Ectodermal cell (in vitro differentiated cells): ENCODE results near the gene C3orf70.

ENCODE experiments used
- H3K27ac ChIP-seq: 2 replicates; pipeline ENCODE4 v1.7.0; 2013; ENCODE audit warnings: mild to moderate bottlenecking, low read depth, low read length; ENCODE audit not compliant: insufficient read depth, poor library complexity, severe bottlenecking
- H3K27me3 ChIP-seq: 2 replicates; pipeline ENCODE4 v1.7.0; 2013; ENCODE audit warnings: mild to moderate bottlenecking, low read length; ENCODE audit not compliant: insufficient read depth, control insufficient read depth, poor library complexity, severe bottlenecking
- H3K36me3 ChIP-seq: one replicate; pipeline ENCODE4 v1.7.0; 2013; ENCODE audit warnings: low read length; ENCODE audit not compliant: control insufficient read depth, insufficient read depth
- H3K4me1 ChIP-seq: one replicate; pipeline ENCODE4 v1.7.0; 2013; ENCODE audit warnings: low read length; ENCODE audit not compliant: control insufficient read depth, insufficient read depth
- H3K4me3 ChIP-seq: 2 replicates; pipeline ENCODE4 v1.7.0; 2013; ENCODE audit warnings: low read depth, low read length, control low read depth; ENCODE audit not compliant: insufficient read depth
- H3K9me3 ChIP-seq: 2 replicates; pipeline ENCODE4 v1.7.0; 2013; ENCODE audit warnings: mild to moderate bottlenecking, low read length, moderate library complexity; ENCODE audit not compliant: control insufficient read depth
- WGBS, 2 experiments: methylation state at CpG; one replicate each; pipeline ENCODE4 v1.1.7; 2013; ENCODE audit warnings: missing lambda C conversion rate in 2 of 2; 5-methylcytosine and 5-hydroxymethylcytosine counted together

The C3orf70 gene

GRCh38 chr3:185151101-185151963, 1.5 kb downstream of the C3orf70 start:
- Histone ChIP-seq H3K27me3 (peaks cover 44% of the 10 kb centered on the region), H3K4me1 (no peaks in the 10 kb centered on the region), H3K36me3 (no peaks in the 10 kb centered on the region), H3K4me3 (peak overlapping the region; percentile 57), H3K27ac (no peak overlapping the region), H3K9me3 (no peaks in the 10 kb centered on the region)
- 71 to 78% methylated on average over 5 to 7 of the region's 8 CpGs for WGBS, 2 experiments

GRCh38 chr3:185150561-185150960, 2.3 kb downstream of the C3orf70 start:
- 93 to 94% methylated on average over 1 of the region's 1 CpG for WGBS, 2 experiments
- Histone ChIP-seq H3K27me3 (peaks cover 44% of the 10 kb centered on the region), H3K4me3 (no peak overlapping the region)

GRCh38 chr3:185149591-185149990, 3.3 kb downstream of the C3orf70 start:
- Histone ChIP-seq H3K27me3 (peaks cover 44% of the 10 kb centered on the region), H3K4me3 (no peak overlapping the region), H3K9me3 (no peaks in the 10 kb centered on the region), H3K4me1 (no peaks in the 10 kb centered on the region), H3K36me3 (no peaks in the 10 kb centered on the region), H3K27ac (no peak overlapping the region)
- WGBS, 2 experiments = 91 to 93% methylated on average over 2 to 3 of the region's 3 CpGs

More at GRCh38 chr3:185150561-185150960, 2.3 kb downstream of the C3orf70 start:
- no peaks in the 10 kb centered on the region for H3K4me1 ChIP-seq
- H3K36me3 ChIP-seq = no peaks in the 10 kb centered on the region
- no peak overlapping the region for H3K27ac ChIP-seq
- no peaks in the 10 kb centered on the region for H3K9me3 ChIP-seq

- no peak overlapping the region for H3K27ac ChIP-seq
- no peaks in the 10 kb centered on the region for H3K4me1 ChIP-seq
- 94 to 97% methylated on average over 6 of the region's 6 CpGs for WGBS, 2 experiments
- H3K9me3 ChIP-seq = no peaks in the 10 kb centered on the region
- H3K36me3 ChIP-seq = no peaks in the 10 kb centered on the region
- H3K4me3 ChIP-seq = no peak overlapping the region
- peaks cover 11% of the 10 kb centered on the region for H3K27me3 ChIP-seq
Observed at GRCh38 chr3:185145511-185145910, 7.3 kb downstream of the C3orf70 start.

GRCh38 chr3:185144784-185145183, 8.1 kb downstream of the C3orf70 start:
- 92 to 96% methylated on average over 3 of the region's 3 CpGs for WGBS, 2 experiments
- no peak overlapping the region for H3K4me3 ChIP-seq
- H3K27ac ChIP-seq = no peak overlapping the region
- peaks cover 4% of the 10 kb centered on the region for H3K27me3 ChIP-seq
- no peaks in the 10 kb centered on the region for H3K36me3 ChIP-seq
- no peaks in the 10 kb centered on the region for H3K4me1 ChIP-seq
- no peaks in the 10 kb centered on the region for H3K9me3 ChIP-seq

GRCh38 chr3:185137821-185138220, 15.0 kb downstream of the C3orf70 start:
- WGBS, 2 experiments = 86 to 100% methylated on average over 1 of the region's 1 CpG
- H3K4me1 ChIP-seq = no peaks in the 10 kb centered on the region
- H3K27ac ChIP-seq = no peak overlapping the region
- H3K27me3 ChIP-seq = no peaks in the 10 kb centered on the region
- H3K4me3 ChIP-seq = no peak overlapping the region
- no peaks in the 10 kb centered on the region for H3K9me3 ChIP-seq
- H3K36me3 ChIP-seq = no peaks in the 10 kb centered on the region

GRCh38 chr3:185134509-185134908, 18.4 kb downstream of the C3orf70 start:
- Histone ChIP-seq H3K4me3 (no peak overlapping the region), H3K36me3 (no peaks in the 10 kb centered on the region), H3K4me1 (no peaks in the 10 kb centered on the region), H3K27me3 (no peaks in the 10 kb centered on the region), H3K27ac (no peak overlapping the region), H3K9me3 (no peaks in the 10 kb centered on the region)

- H3K36me3 ChIP-seq = no peaks in the 10 kb centered on the region
- H3K4me1 ChIP-seq = no peaks in the 10 kb centered on the region
- no peaks in the 10 kb centered on the region for H3K9me3 ChIP-seq
- H3K27ac ChIP-seq = no peak overlapping the region
- H3K27me3 ChIP-seq = no peaks in the 10 kb centered on the region
- WGBS, 2 experiments = 83 to 89% methylated on average over 2 of the region's 2 CpGs
- no peak overlapping the region for H3K4me3 ChIP-seq
Observed at GRCh38 chr3:185131602-185132256, 21.1 kb downstream of the C3orf70 start.

- Histone ChIP-seq H3K4me3 (no peak overlapping the region), H3K36me3 (no peaks in the 10 kb centered on the region)
- 88 to 96% methylated on average over 2 of the region's 2 CpGs for WGBS, 2 experiments
Observed at GRCh38 chr3:185129083-185129482, 23.8 kb downstream of the C3orf70 start.

GRCh38 chr3:185126201-185126600, 26.7 kb downstream of the C3orf70 start:
- 90 to 100% methylated on average over 2 to 3 of the region's 3 CpGs for WGBS, 2 experiments
- no peak overlapping the region for H3K27ac ChIP-seq

More at GRCh38 chr3:185129083-185129482, 23.8 kb downstream of the C3orf70 start:
- H3K27ac ChIP-seq = no peak overlapping the region
- H3K4me1 ChIP-seq = no peaks in the 10 kb centered on the region
- no peaks in the 10 kb centered on the region for H3K9me3 ChIP-seq
- H3K27me3 ChIP-seq = no peaks in the 10 kb centered on the region

More at GRCh38 chr3:185126201-185126600, 26.7 kb downstream of the C3orf70 start:
- H3K36me3 ChIP-seq = no peaks in the 10 kb centered on the region
- H3K4me1 ChIP-seq = no peaks in the 10 kb centered on the region
- H3K4me3 ChIP-seq = no peak overlapping the region
- no peaks in the 10 kb centered on the region for H3K9me3 ChIP-seq
- no peaks in the 10 kb centered on the region for H3K27me3 ChIP-seq
